GM12892 (cell line): ENCODE measurements around the gene MEPCE.
"Not testable (repeated sequence)": the region's sequence is repeated elsewhere in the genome, so short reads cannot be mapped to it uniquely, and the experiment has no call there.

Experiments
- DNase-seq: peaks from one replicate; pipeline ENCODE4 v3.0.0; 2011; ENCODE audit not compliant: insufficient read length
- FAIRE-seq: peaks from 2 replicates; lab custom pipeline; 2011; peaks lifted over from hg19 to GRCh38; lab: Jason Lieb, UNC
- POLR2A ChIP-seq: IDR thresholded peaks from 2 replicates; pipeline ENCODE4 v1.6.1; 2011; ENCODE audit warnings: low read depth, low read length, control low read depth
- POLR2AphosphoS5 ChIP-seq: IDR thresholded peaks from 2 replicates; pipeline ENCODE4 v1.6.1; 2011; ENCODE audit warnings: low read depth, low read length, control low read depth
- TAF1 ChIP-seq: IDR thresholded peaks from 2 replicates; pipeline ENCODE4 v1.6.1; 2011; ENCODE audit warnings: low read depth, mild to moderate bottlenecking, control low read depth, low read length, borderline replicate concordance

MEPCE gene

DNA sequence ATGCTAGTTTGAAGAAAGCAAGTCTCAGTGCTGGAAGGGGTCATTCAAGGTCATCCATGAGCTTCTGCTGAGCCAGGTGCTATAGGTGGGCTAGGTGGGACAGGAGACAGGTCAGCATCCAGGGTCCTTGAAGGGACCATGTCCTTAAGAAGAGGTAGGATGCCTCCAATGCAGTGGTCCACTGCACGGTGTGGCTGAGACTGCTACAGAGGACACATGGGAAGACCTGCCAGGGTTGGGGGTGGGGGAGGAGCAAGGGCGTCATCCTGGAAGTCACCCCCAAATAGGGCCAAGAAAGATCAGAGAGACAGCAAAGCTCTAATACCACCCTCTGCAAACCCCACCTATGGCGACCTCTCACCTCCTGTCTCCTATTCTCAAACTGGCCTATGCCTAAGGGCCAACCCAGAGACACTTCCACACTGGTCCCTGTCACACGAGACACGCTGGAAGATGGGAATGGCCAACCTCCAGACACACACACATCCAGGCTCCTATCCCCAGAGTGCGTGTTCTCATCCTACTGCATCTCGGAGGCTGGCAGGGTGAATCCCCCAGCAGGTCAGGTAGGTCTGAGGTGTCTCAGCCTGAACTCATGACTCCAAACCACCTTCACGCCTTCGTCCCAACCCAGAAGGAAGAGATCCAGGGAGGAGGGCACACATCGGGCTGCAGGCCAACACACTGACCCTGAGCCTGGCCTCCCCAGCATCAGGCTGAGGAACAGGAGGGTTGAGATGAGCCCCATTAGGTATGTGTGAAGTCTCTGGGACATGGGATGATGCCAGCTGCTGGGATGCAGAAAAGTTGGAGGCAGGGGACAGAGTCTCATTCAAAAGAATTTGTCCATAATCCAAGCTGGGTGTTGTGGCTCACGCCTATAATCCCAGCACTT, 12.3 kb downstream of the MEPCE start:
- no peak for FAIRE-seq
- TF ChIP-seq POLR2A (no peak), POLR2AphosphoS5 (no peak), TAF1 (no peak)
- DNase-seq = no peak

DNA sequence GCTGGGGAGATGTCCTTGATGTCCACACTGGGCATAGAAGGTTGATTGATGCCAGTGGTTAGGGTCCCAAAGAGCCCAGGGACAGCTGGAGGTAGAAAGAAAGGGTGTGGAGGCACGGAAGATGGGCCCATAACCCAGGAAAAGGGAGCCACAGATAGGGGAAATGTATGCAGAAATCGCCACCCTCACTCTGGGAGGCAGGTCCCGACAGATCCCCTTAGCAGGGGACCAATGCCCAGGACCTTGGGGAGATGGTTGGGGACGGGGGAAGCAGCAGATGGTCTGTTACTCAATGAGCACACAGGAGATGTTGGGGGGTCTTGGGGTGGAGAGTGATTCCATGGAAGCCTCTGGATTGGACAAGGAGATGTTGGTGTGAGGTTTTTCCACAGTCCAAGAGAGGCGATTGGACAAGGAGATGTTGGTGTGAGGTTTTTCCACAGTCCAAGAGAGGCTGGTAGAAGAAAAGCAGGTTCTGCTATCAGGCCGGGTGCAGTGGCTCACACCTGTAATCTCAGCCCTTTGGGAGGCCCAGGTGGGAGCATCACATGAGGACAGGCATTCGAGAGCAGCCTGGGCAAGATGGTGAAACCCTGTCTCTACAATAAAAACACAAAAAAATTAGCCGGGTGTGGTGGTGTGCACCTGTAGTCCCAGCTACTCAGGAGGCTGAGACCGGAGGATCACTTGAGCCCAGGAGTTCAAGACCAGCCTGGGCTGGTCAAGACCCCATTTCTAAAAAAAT, 13.6 kb downstream of the MEPCE start:
- TF ChIP-seq POLR2A (no peak), POLR2AphosphoS5 (no peak), TAF1 (no peak)
- DNase-seq = no peak
- no peak for FAIRE-seq

DNA sequence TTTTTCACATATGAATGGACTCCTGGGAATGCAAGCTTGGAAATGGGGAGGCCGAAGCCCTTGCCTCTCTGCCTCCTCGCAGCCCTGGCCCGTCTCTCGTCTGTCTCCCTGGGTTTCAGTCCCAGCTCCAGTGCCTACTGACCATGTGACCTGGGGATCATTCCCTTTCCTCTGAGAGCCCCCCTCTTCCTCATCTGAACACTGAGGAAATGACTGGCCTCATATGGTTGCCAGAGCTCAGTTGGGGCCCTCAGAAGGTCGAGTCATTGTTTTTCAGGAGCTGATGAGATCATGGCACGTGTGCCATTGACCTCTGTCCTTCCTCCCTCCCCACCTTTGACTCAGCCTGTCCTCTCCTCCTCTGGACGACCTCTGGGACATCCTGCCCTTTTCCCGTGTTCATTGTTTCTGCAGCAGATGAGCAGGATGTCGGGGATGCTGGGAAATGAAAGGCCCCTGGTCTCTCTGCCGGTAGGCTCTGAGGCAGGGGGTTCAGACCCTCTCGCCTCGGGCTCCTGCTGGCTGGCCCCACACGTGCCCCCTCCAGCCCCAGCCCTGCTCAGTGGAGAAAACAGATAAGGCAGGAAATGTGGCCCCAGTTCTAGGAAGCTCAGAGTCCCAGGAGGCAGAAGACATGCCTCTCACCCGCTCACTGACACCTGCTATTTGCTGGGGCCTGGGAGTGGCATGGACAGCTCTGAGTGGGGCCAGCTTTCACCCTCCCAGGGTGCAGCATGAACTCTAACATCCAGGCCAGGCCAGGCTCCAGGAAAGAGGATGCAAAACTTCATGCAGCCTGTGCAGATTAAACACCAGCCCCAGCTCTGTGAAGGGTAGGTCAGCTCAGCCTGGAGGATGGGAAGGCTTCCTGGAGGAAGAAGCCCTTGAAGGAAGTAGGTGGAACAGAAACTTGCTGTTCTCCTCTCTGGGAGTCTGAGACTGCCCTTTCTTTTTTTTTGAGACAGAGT, 15.0 kb downstream of the MEPCE start:
- DNase-seq (no peak), FAIRE-seq (no peak)
- TF ChIP-seq TAF1 (no peak), POLR2A (no peak), POLR2AphosphoS5 (no peak)

DNA sequence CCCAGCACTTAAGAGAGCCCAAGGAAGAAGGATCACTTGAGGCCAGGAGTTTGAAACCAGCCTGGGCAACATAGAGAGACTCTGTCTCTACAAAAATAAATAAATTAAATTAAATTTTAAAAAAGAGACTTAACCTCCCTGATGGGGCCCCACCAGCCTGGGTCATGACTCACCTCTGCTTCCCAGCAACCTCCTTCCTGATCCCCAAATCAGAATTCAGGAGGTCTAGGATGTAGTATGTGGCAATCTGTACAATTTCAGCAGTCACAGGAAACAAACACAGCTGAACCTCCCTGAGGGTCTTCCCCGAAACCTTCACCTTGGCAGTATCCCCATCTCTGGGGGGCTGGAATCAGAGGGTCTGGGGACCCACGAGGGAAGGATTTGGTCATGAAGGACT, 16.4 kb downstream of the MEPCE start:
- FAIRE-seq = no peak
- DNase-seq = no peak
- TF ChIP-seq POLR2A (no peak), POLR2AphosphoS5 (no peak), TAF1 (no peak)

DNA sequence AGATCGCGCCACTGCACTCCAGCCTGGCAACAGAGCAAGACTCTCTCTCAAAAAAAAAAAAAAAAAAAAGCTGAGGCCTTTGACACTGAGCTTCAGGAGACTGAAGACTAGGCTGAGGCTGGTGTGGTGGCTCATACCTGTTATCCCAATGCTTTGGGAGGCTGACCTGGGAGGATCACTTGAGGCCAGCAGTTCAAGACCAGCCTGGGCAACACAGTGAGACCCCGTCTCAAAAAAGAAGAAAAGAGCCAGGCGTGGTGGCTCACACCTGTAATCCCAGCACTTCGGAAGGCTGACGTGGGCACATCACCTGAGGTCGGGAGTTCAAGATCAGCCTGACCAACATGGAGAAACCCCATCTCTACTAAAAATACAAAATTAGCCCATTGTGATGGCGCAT, 17.7 kb downstream of the MEPCE start:
- not testable (repeated sequence) for DNase-seq, FAIRE-seq

DNA sequence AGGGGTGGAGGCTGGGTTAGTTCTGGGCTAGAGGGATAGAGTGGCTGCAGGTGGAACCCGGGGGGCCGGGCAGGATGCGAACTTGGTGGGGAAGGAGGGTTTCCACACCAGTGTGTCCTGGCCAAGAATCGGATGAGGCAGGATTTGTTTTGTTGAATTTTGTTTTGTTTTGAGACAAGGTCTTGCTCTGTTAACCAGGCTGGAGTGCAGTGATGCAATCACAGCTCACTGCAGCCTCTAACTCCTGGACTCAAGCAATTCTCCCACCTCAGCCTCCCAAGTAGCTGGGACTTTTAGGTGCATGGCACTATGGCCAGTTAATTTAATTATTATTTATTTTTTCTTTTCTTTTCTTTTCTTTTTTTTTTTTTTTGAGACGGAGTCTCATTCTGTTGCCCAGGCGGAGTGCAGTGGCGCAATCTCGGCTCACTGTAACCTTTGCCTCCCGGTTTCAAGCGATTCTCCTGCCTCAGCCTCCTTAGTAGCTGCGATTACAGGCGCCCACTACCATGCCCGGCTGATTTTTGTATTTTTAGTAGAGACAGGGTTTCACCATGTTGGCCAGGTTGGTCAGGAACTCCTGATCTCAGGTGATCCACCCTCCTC, 19.7 kb downstream of the MEPCE start:
- no peak for TF ChIP-seq POLR2A
- TF ChIP-seq TAF1 = no peak
- TF ChIP-seq POLR2AphosphoS5 = no peak
- FAIRE-seq (no peak), DNase-seq (no peak)

DNA sequence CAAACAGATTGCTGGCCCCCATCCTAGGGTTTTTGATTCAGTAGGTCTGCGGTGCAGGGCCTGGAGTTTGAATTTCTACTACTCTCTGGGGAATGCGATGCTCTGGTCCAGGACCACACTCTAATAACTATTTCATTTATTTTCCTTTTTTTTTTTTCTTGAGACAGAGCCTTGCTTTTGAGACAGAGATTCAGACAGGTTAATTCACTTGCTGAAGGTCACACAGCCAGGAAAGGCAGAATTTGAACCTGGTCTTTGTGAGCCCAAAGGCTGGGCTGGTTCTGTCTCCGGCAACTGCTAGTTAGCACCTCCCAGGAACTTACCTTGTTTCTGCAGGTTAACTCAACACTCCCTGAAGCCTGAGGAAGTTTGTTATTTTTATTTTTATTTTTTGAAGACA, 22.9 kb downstream of the MEPCE start:
- no peak for FAIRE-seq
- no peak for TF ChIP-seq POLR2A
- no peak for TF ChIP-seq POLR2AphosphoS5
- TF ChIP-seq TAF1 = no peak
- no peak for DNase-seq

DNA sequence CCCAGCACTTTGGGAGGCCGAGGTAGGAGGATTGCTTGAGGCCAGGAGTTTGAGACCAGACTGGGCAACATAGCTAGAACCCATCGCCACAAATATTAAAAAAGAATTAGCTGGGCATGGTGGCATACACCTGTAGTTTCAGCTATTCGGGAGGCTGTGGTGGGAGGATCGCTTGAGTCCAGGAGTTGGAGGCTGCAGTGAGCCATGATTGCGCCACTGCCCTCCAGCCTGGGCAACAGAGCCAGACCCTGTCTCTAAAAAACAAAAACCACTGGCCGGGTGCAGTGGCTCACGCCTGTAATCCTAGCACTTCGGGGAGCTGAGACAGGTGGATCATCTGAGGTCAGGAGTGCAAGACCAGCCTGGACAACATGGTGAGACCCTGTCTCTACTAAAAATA, 24.2 kb downstream of the MEPCE start:
- FAIRE-seq, DNase-seq: not testable (repeated sequence)

DNA sequence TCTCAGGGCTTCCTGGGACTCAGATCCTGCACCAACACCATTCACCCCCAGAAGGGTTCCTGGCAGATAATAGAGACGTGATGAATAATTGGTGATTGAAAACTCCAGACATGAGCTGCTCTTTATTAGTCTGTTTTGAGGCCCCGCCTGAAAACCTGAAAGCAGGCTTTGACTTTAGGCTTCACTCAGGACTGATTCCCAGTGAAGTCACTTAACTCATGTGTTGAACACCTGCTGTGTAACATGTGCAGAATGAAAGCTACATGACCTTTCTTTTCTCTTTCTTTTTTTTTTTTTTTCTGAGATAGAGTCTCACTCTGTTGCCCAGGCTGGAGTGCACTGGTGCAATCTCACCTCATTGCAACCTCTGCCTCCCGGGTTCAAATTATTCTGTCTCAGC, 25.6 kb downstream of the MEPCE start:
- FAIRE-seq = no peak
- no peak for DNase-seq
- TF ChIP-seq POLR2A = no peak

DNA sequence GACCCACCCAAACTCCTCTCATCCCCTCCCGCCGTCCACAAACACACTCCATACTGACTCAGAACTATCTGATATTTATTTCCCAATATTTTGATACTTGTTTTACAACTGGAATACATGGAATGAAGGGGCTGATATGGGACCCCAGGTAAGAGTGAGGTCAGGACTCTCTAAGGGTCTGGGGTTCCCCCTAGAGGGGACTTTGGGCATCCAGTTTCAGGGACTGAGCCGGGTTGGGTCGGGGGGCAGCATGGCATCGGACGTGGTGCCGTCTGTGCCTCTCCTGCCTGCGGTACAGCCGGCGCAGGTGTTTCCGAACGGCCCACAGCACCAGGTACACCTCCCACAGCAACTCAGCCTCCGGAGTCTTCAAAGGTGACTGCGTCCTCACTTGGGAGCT, 26.9 kb downstream of the MEPCE start:
- FAIRE-seq (no peak), DNase-seq (no peak)

DNA sequence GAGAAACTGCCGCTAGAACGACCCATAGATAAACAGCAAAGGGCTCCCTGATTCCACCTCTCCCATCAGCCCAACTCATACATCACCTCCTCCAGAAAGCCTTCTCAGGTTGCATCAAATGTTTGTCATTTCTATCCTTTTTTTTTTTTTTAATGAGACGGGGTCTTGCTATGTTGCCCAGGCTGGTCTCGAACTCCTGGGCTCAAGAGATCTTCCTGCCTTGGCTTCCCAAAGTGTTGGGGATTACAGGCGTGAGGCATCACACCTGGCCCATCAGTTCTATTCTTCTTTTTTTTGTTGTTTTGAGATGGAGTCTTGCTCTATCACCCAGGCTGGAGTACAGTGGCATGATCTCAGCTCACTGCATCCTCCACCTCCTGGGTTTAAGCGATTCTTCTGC, 27.4 kb downstream of the MEPCE start:
- TF ChIP-seq POLR2A = no peak
- TF ChIP-seq POLR2AphosphoS5 = no peak
- TF ChIP-seq TAF1 = no peak
- no peak for FAIRE-seq

More for the DNA sequence above, 26.9 kb downstream of the MEPCE start:
- TF ChIP-seq POLR2A (no peak), POLR2AphosphoS5 (no peak), TAF1 (no peak)

More for the DNA sequence above, 27.4 kb downstream of the MEPCE start:
- no peak for DNase-seq
